ENCODE results near the gene CCDC190.
"Not testable (repeated sequence)": the region's sequence is repeated elsewhere in the genome, so short reads cannot be mapped to it uniquely, and the experiment has no call there.

CCDC190 gene

GRCh38 chr1:162840250-162840839 is 20.6 kb downstream of the CCDC190 start:
- in situ Hi-C loops (cut with HindIII; ENCODE audit: low sequenced_read_pairs): no loop called here

- in situ Hi-C loops (cut with HindIII; ENCODE audit: low sequenced_read_pairs): no loop called here
Measured at GRCh38 chr1:162838863-162839262, 22.1 kb downstream of the CCDC190 start.

- in situ Hi-C loops (cut with HindIII; ENCODE audit: low sequenced_read_pairs): no loop called here
Measured at GRCh38 chr1:162835157-162835899, 25.6 kb downstream of the CCDC190 start.

- in situ Hi-C loops (cut with HindIII; ENCODE audit: low sequenced_read_pairs): no loop called here
Measured at GRCh38 chr1:162832470-162832869, 28.5 kb downstream of the CCDC190 start.

GRCh38 chr1:162829268-162829667 is 31.7 kb downstream of the CCDC190 start:
- in situ Hi-C loops (cut with HindIII; ENCODE audit: low sequenced_read_pairs): no loop called here

GRCh38 chr1:162823771-162824525 is 37.0 kb downstream of the CCDC190 start:
- in situ Hi-C loops (cut with HindIII; ENCODE audit: low sequenced_read_pairs): no loop called here

GRCh38 chr1:162823231-162823630 is 37.7 kb downstream of the CCDC190 start:
- in situ Hi-C loops (cut with HindIII; ENCODE audit: low sequenced_read_pairs): no loop called here

- in situ Hi-C loops (cut with HindIII; ENCODE audit: low sequenced_read_pairs): no loop called here
Measured at GRCh38 chr1:162822391-162823200, 38.4 kb downstream of the CCDC190 start.

GRCh38 chr1:162818666-162819065 is 42.3 kb downstream of the CCDC190 start:
- in situ Hi-C loops (cut with HindIII; ENCODE audit: low sequenced_read_pairs): not testable (repeated sequence)

- in situ Hi-C loops (cut with HindIII; ENCODE audit: low sequenced_read_pairs): not testable (repeated sequence)
Measured at GRCh38 chr1:162818136-162818535, 42.8 kb downstream of the CCDC190 start.

GRCh38 chr1:162812357-162812756 is 48.6 kb downstream of the CCDC190 start:
- in situ Hi-C loops (cut with HindIII; ENCODE audit: low sequenced_read_pairs): not testable (repeated sequence)

- in situ Hi-C loops (cut with HindIII; ENCODE audit: low sequenced_read_pairs): not testable (repeated sequence)
Measured at GRCh38 chr1:162807503-162807902, 53.5 kb downstream of the CCDC190 start.

Data from DLD1 (cell line).